Transverse colon (tissue), 4 donors: ENCODE data around the gene SLC29A4. TPM values are rescaled to one million over a fixed set of nuclear protein-coding genes. Genes with fewer than 3 reads are reported as not detected.
"Not testable (repeated sequence)": the region's sequence is repeated elsewhere in the genome, so short reads cannot be mapped to it uniquely, and the experiment has no call there.

ENCODE experiments used
- DNase-seq: peaks from one replicate; pipeline ENCODE4 v3.0.0-alpha.2; 2019
- H3K27ac ChIP-seq, 4 donors: fragments of 200-600 bp; sonication (generic); 2 replicates each; pipeline ENCODE4 v1.5.1; 2016 to 2018; ENCODE audit warnings: inconsistent platforms in 4 of 4
- H3K27me3 ChIP-seq: fragments of 200-600 bp; sonication (generic); 2 replicates; pipeline ENCODE4 v1.5.1; 2017; ENCODE audit warnings: inconsistent platforms
- H3K36me3 ChIP-seq, 4 donors: fragments of 200-600 bp; sonication (generic); 2 replicates each; pipeline ENCODE4 v1.5.1; 2017 to 2019; ENCODE audit warnings: inconsistent platforms in 4 of 4
- H3K4me1 ChIP-seq, 4 donors: fragments of 200-600 bp; sonication (generic); 2 replicates each; pipeline ENCODE4 v1.5.1; 2017 to 2020; ENCODE audit warnings: inconsistent platforms in 4 of 4
- H3K4me3 ChIP-seq, 4 donors: fragments of 200-600 bp; sonication (generic); 1 replicate in 1 of 4; 2 replicates in 3 of 4; pipeline versions ENCODE4 v1.5.1 to v1.6.1; 2017 to 2019; ENCODE audit warnings: inconsistent platforms in 4 of 4
- H3K9me3 ChIP-seq, 2 donors: fragments of 200-600 bp; sonication (generic); 2 replicates each; pipeline ENCODE4 v1.5.1; 2017 to 2019; ENCODE audit warnings: inconsistent platforms in 2 of 2
- CTCF ChIP-seq, 5 experiments: fragments of 200-600 bp in 3 of 5; fragments of 450-650 bp in 2 of 5; sonication (generic) in 3 of 5; IDR thresholded peaks; 1 replicate in 2 of 5; 2 replicates in 3 of 5; pipeline ENCODE4 v1.5.1; 2016 to 2017; ENCODE audit warnings: antibody characterized with exemption in 5 of 5, inconsistent platforms in 3 of 5, mild to moderate bottlenecking in 2 of 5, moderate library complexity in 1 of 5
- EP300 ChIP-seq: sonication (generic); formaldehyde crosslinking; IDR thresholded peaks from one replicate; pipeline ENCODE4 v1.6.1; 2017; ENCODE audit warnings: antibody characterized with exemption, low read depth
- POLR2A ChIP-seq: fragments of 450-650 bp; IDR thresholded peaks from one replicate; pipeline ENCODE4 v1.6.1; 2016; ENCODE audit warnings: antibody characterized with exemption, mild to moderate bottlenecking, moderate library complexity
- POLR2AphosphoS5 ChIP-seq, 3 donors: sonication (generic); formaldehyde crosslinking; IDR thresholded peaks; one replicate each; pipeline ENCODE4 v1.6.1; 2016; ENCODE audit warnings: antibody characterized with exemption in 3 of 3
- WGBS, 2 donors: methylation state at CpG; one replicate each; pipeline ENCODE4 v1.1.5; 2018; ENCODE audit warnings: low coverage in 1 of 2; 5-methylcytosine and 5-hydroxymethylcytosine counted together
- in situ Hi-C, 4 donors: fragments of 200-750 bp; cut with MboI; loops; one replicate each; pipeline versions ENCODE4 v1.15.0 to v1.15.1; 2017; ENCODE audit warnings: low sequenced_read_pairs in 3 of 4, low pct_ligation_motif_present in 1 of 4, low pct_unique_long_range_greater_than_20kb in 1 of 4
- intact Hi-C: fragments of 100-400 bp; cut with DNase I; formaldehyde crosslinking; loops from one replicate; pipeline ENCODE4 v1.15.1; 2023; ENCODE audit warnings: low total_unique reads
- total RNA-seq, 4 donors: library from RNA; depleted of rRNA; stranded (reverse); fragments of >200 nt; gene quantifications; one replicate each; pipeline ENCODE4 v1.1.0, GENCODE V29; 2016

SLC29A4 gene
- total RNA-seq, 4 donors from 2014 or later = 0.60 to 36.3 (median 2.6) TPM

- no peak for DNase-seq
Observed at GRCh38 chr7:5283421-5284303, 919 bp downstream of the SLC29A4 start.

GRCh38 chr7:5284304-5285281 lies 1.9 kb downstream of the SLC29A4 start:
- peak; percentile 56 for DNase-seq
- in situ Hi-C loops (no loop called here), intact Hi-C loops (no loop called here)
- Histone ChIP-seq H3K4me3 (peak overlapping the region in 1 of 4 donors; percentile 9), H3K36me3 (no peaks in the 10 kb centered on the region), H3K9me3 (no peaks in the 10 kb centered on the region), H3K4me1 (peaks cover 0 to 22% (median 15%) of the 10 kb centered on the region in 4 donors), H3K27me3 (peaks cover 15% of the 10 kb centered on the region), H3K27ac (no peak overlapping the region)
- WGBS, 2 donors = 33% methylated on average over 24 of the region's 24 CpGs; no CpG with 5 or more reads in 1 of the 2 donors
- TF ChIP-seq EP300 (no peak), CTCF (IDR thresholded peaks at IDR 0.05) (peak in 1 of 5 experiments; percentile 17)

More at GRCh38 chr7:5283421-5284303, 919 bp downstream of the SLC29A4 start:
- WGBS, 2 donors = 12% methylated on average over 18 of the region's 46 CpGs; no CpG with 5 or more reads in 1 of the 2 donors
- intact Hi-C loops (no loop called here), in situ Hi-C loops (no loop called here)
- peak overlapping the region; percentile 9 to 60 (median 45) for H3K4me3 ChIP-seq
- peaks cover 0 to 18% (median 15%) of the 10 kb centered on the region in 4 donors for H3K4me1 ChIP-seq
- peak overlapping the region in 2 of 4 donors; percentile 0 to 33 for H3K27ac ChIP-seq
- H3K9me3 ChIP-seq = no peaks in the 10 kb centered on the region
- no peak for TF ChIP-seq POLR2A
- no peak for TF ChIP-seq EP300
- TF ChIP-seq POLR2AphosphoS5 (IDR thresholded peaks at IDR 0.05) = no peak
- no peak for TF ChIP-seq CTCF (IDR thresholded peaks at IDR 0.05)
- H3K27me3 ChIP-seq = peaks cover 15% of the 10 kb centered on the region
- H3K36me3 ChIP-seq = no peaks in the 10 kb centered on the region

GRCh38 chr7:5286933-5287332 lies 4.2 kb downstream of the SLC29A4 start:
- no peak overlapping the region for H3K27ac ChIP-seq
- no peak overlapping the region for H3K4me3 ChIP-seq
- in situ Hi-C loops (no loop called here), intact Hi-C loops (no loop called here)
- H3K9me3 ChIP-seq = no peaks in the 10 kb centered on the region
- no peaks in the 10 kb centered on the region for H3K36me3 ChIP-seq
- peaks cover 0 to 22% (median 15%) of the 10 kb centered on the region in 4 donors for H3K4me1 ChIP-seq
- peaks cover 15% of the 10 kb centered on the region for H3K27me3 ChIP-seq
- WGBS, 2 donors = 89 to 100% methylated on average over 1 to 9 of the region's 9 CpGs
- no peak for DNase-seq
- TF ChIP-seq CTCF (IDR thresholded peaks at IDR 0.05) (no peak), EP300 (no peak), POLR2AphosphoS5 (IDR thresholded peaks at IDR 0.05) (no peak), POLR2A (no peak)

GRCh38 chr7:5287373-5287772 lies 4.6 kb downstream of the SLC29A4 start:
- intact Hi-C loops, in situ Hi-C loops, H3K9me3 ChIP-seq, H3K4me3 ChIP-seq, H3K36me3 ChIP-seq, H3K27ac ChIP-seq, DNase-seq: not testable (repeated sequence)
- Histone ChIP-seq H3K4me1 (peaks cover 0 to 22% (median 15%) of the 10 kb centered on the region in 4 donors), H3K27me3 (peaks cover 15% of the 10 kb centered on the region)
- WGBS, 2 donors = 60 to 84% methylated on average over 1 to 5 of the region's 5 CpGs
